OCI-M2 (cell line): Measurements from ENCODE around the gene ANKRD36.
"Not testable (repeated sequence)": the region's sequence is repeated elsewhere in the genome, so short reads cannot be mapped to it uniquely, and the experiment has no call there.

Experiments
- DNase-seq: peaks from one replicate; lab custom pipeline; 2025; ENCODE audit not compliant: unreplicated experiment; lab: John Stamatoyannopoulos, UW

Gene ANKRD36

GRCh38 chr2:97112320-97113049, 468 bp upstream of the ANKRD36 start:
- not testable (repeated sequence) for DNase-seq

- not testable (repeated sequence) for DNase-seq
These were observed 916 bp downstream of the ANKRD36 start for GRCh38 chr2:97113882-97114255.

GRCh38 chr2:97129090-97129489, 16.1 kb downstream of the ANKRD36 start:
- DNase-seq = not testable (repeated sequence)

GRCh38 chr2:97144016-97144415, 31.1 kb downstream of the ANKRD36 start:
- DNase-seq = not testable (repeated sequence)

- DNase-seq = not testable (repeated sequence)
These were observed 53.6 kb downstream of the ANKRD36 start for GRCh38 chr2:97166548-97166947.

GRCh38 chr2:97167938-97168337, 55.0 kb downstream of the ANKRD36 start:
- DNase-seq = not testable (repeated sequence)

- DNase-seq = not testable (repeated sequence)
These were observed 55.6 kb downstream of the ANKRD36 start for GRCh38 chr2:97168583-97168982.

- DNase-seq = not testable (repeated sequence)
These were observed 67.4 kb downstream of the ANKRD36 start for GRCh38 chr2:97180391-97180790.

GRCh38 chr2:97195349-97195748, 82.4 kb downstream of the ANKRD36 start:
- not testable (repeated sequence) for DNase-seq

- DNase-seq = not testable (repeated sequence)
These were observed 84.3 kb downstream of the ANKRD36 start for GRCh38 chr2:97197251-97197650.

- DNase-seq = not testable (repeated sequence)
These were observed 87.9 kb downstream of the ANKRD36 start for GRCh38 chr2:97200887-97201286.

- DNase-seq = not testable (repeated sequence)
These were observed 89.8 kb downstream of the ANKRD36 start for GRCh38 chr2:97202643-97203250.

GRCh38 chr2:97210325-97210724, 97.4 kb downstream of the ANKRD36 start:
- no peak for DNase-seq

GRCh38 chr2:97215025-97215424, 102.1 kb downstream of the ANKRD36 start:
- not testable (repeated sequence) for DNase-seq

GRCh38 chr2:97230848-97231585, 118.1 kb downstream of the ANKRD36 start:
- not testable (repeated sequence) for DNase-seq

GRCh38 chr2:97232981-97233380, 120.0 kb downstream of the ANKRD36 start:
- not testable (repeated sequence) for DNase-seq

GRCh38 chr2:97233660-97234295, 120.8 kb downstream of the ANKRD36 start:
- not testable (repeated sequence) for DNase-seq

- not testable (repeated sequence) for DNase-seq
These were observed 148.2 kb downstream of the ANKRD36 start for GRCh38 chr2:97261192-97261591.

GRCh38 chr2:97266449-97266848, 153.5 kb downstream of the ANKRD36 start:
- not testable (repeated sequence) for DNase-seq

- DNase-seq = no peak
These were observed 154.6 kb downstream of the ANKRD36 start for GRCh38 chr2:97267411-97268074.
